OCI-LY3 (cell line): Measurements from ENCODE around the gene BICD1.

Source experiments
- H2AFZ ChIP-seq: fragments of 200-600, 300-600 bp; shearing (Covaris generic); 2 replicates; pipeline ENCODE4 v1.6.0; 2014; ENCODE audit warnings: antibody characterized with exemption, low read depth, low read length
- H3K27ac ChIP-seq: fragments of 200-600, 300-600 bp; sonication (generic); 2 replicates; pipeline ENCODE4 v1.5.1; 2014; ENCODE audit warnings: mild to moderate bottlenecking, low read length, moderate library complexity, mixed read lengths
- H3K27me3 ChIP-seq: fragments of 200-600, 300-600 bp; sonication (generic); 2 replicates; pipeline ENCODE4 v1.6.1; 2014; ENCODE audit warnings: low read depth, low read length, mixed read lengths
- H3K36me3 ChIP-seq: fragments of 200-600, 300-600 bp; sonication (generic); replicated peaks from 2 replicates; pipeline ENCODE3; 2014; ENCODE audit warnings: low read depth, low read length, mixed read lengths
- H3K4me1 ChIP-seq: fragments of 300-600, 200-600 bp; sonication (generic); 2 replicates; pipeline ENCODE4 v1.6.1; 2014; ENCODE audit warnings: low read length, mixed read lengths
- H3K4me2 ChIP-seq: fragments of 200-600, 300-600 bp; sonication (generic); 2 replicates; pipeline ENCODE4 v1.6.1; 2014; ENCODE audit warnings: low read length, mixed read lengths
- H3K4me3 ChIP-seq: fragments of 300-600, 200-600 bp; sonication (generic); 2 replicates; pipeline ENCODE4 v1.5.1; 2014; ENCODE audit warnings: antibody characterized with exemption, mild to moderate bottlenecking, low read length, moderate library complexity
- H3K79me2 ChIP-seq: fragments of 300-600, 200-600 bp; shearing (Covaris generic); 2 replicates; pipeline ENCODE4 v1.6.1; 2014; ENCODE audit warnings: mild to moderate bottlenecking, low read length, mixed read lengths
- H3K9ac ChIP-seq: fragments of 300-600, 200-600 bp; shearing (Covaris generic); 2 replicates; pipeline ENCODE4 v1.6.0; 2014; ENCODE audit warnings: mild to moderate bottlenecking, low read length, moderate library complexity
- H3K9me3 ChIP-seq: fragments of 200-600, 300-600 bp; shearing (Covaris generic); 2 replicates; pipeline ENCODE4 v1.6.1; 2014; ENCODE audit warnings: low read length, mixed read lengths; ENCODE audit not compliant: insufficient read depth
- H4K20me1 ChIP-seq: fragments of 200-600, 300-600 bp; sonication (generic); 2 replicates; pipeline ENCODE4 v1.6.1; 2016; ENCODE audit warnings: low read length, mixed read lengths; ENCODE audit not compliant: insufficient read depth
- EZH2phosphoT487 ChIP-seq: fragments of 200-600 bp; shearing (Covaris generic); IDR thresholded peaks from 2 replicates; pipeline ENCODE4 v1.6.1; 2018; ENCODE audit warnings: antibody characterized with exemption, mixed run types, low read depth
- TF ChIP-seq, protein P1 (sequence below): fragments of 200-600, 300-600 bp; sonication (generic); IDR thresholded peaks from 2 replicates; pipeline ENCODE4 v1.5.1; 2014; ENCODE audit warnings: antibody characterized with exemption, low read length, low read depth

The BICD1 gene

DNA sequence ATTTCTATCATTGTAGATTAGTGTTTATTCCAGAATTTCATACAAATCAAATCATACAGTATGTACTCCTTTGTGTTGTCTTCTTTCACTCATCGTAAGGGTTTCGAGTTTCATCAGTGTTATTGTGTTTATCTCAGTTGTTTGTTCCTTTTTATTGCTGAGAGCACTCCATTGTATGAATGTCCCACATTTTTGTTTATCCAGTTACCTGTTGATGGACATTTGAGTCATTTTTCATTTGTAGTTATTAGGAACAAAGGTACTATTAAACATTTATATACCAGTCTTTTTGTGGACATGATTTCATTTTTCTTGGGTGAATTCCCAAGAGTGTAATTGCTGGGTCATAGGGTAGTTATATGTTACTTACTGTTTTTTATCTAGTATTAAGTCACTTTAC lies 70.0 kb downstream of the BICD1 start:
- no peaks in the 10 kb centered on the region for H3K9me3 ChIP-seq
- H3K36me3 ChIP-seq: no peaks in the 10 kb centered on the region
- no peak overlapping the region for H3K9ac ChIP-seq
- H3K4me1 ChIP-seq: no peaks in the 10 kb centered on the region
- no peak for TF ChIP-seq EZH2phosphoT487
- TF ChIP-seq, protein P1, sequence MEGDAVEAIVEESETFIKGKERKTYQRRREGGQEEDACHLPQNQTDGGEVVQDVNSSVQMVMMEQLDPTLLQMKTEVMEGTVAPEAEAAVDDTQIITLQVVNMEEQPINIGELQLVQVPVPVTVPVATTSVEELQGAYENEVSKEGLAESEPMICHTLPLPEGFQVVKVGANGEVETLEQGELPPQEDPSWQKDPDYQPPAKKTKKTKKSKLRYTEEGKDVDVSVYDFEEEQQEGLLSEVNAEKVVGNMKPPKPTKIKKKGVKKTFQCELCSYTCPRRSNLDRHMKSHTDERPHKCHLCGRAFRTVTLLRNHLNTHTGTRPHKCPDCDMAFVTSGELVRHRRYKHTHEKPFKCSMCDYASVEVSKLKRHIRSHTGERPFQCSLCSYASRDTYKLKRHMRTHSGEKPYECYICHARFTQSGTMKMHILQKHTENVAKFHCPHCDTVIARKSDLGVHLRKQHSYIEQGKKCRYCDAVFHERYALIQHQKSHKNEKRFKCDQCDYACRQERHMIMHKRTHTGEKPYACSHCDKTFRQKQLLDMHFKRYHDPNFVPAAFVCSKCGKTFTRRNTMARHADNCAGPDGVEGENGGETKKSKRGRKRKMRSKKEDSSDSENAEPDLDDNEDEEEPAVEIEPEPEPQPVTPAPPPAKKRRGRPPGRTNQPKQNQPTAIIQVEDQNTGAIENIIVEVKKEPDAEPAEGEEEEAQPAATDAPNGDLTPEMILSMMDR: no peak
- H3K27me3 ChIP-seq: no peaks in the 10 kb centered on the region
- H3K4me3 ChIP-seq: no peak overlapping the region
- H3K79me2 ChIP-seq: no peaks in the 10 kb centered on the region
- no peak overlapping the region for H3K4me2 ChIP-seq
- no peak overlapping the region for H3K27ac ChIP-seq
- no peaks in the 10 kb centered on the region for H4K20me1 ChIP-seq
- no peak overlapping the region for H2AFZ ChIP-seq

DNA sequence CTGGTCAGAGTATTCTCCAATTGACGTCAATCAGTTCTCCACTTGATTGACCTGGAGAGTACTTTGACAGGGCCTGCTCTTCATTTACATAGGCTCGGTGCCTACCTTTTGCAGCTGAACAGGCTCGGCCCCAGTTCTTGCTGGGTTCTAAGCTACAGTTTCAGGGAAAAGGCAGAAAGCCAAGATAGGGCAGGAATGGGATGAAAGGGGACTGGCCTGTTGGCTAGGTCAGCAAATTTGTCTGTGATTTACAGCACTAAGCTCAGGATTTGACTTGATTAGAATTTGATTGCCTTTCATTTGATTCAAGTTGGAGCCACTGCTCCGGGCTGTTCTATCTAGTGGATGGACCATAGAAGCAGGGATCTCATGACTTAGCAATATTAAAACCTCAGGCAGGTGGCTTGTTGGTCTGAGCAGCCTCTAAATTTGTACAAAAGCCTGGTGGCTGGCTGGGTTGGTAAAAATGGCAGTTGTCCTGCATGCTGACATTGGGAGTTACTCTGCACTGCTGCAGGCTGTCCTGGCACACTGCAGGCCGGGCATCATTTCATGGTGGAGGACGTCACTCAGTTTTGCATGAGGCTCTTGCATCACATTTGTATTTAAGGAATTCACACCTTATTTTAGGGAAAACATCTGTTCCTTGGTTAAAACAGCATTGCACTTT lies 71.8 kb downstream of the BICD1 start:
- H2AFZ ChIP-seq: no peak overlapping the region
- H4K20me1 ChIP-seq: no peaks in the 10 kb centered on the region
- H3K36me3 ChIP-seq: no peaks in the 10 kb centered on the region
- no peak overlapping the region for H3K27ac ChIP-seq
- no peak overlapping the region for H3K4me3 ChIP-seq
- no peaks in the 10 kb centered on the region for H3K27me3 ChIP-seq
- H3K9me3 ChIP-seq: no peaks in the 10 kb centered on the region
- H3K4me1 ChIP-seq: no peaks in the 10 kb centered on the region
- no peak overlapping the region for H3K4me2 ChIP-seq
- TF ChIP-seq, protein P1: no peak
- no peak for TF ChIP-seq EZH2phosphoT487
- no peaks in the 10 kb centered on the region for H3K79me2 ChIP-seq
- no peak overlapping the region for H3K9ac ChIP-seq

DNA sequence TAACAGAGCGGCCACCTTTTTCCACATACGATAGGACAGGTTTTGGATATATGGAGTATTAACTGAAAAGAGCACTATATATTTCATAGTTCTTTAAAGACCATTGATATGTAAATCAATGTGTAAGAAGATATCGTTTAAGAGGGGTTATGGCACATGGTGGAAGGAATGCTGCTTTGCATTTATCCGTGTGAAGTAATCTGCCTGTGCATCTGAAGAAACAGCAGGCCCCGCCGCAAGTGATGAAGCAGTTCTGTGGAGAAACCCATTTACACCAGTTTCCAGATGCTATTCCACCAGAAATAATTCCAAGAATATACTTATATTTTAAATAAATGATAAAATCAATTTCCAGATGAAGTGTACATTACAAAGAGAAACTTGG lies 72.4 kb downstream of the BICD1 start:
- H3K4me1 ChIP-seq: no peaks in the 10 kb centered on the region
- no peak overlapping the region for H3K27ac ChIP-seq
- no peak overlapping the region for H3K4me2 ChIP-seq
- no peaks in the 10 kb centered on the region for H3K79me2 ChIP-seq
- TF ChIP-seq EZH2phosphoT487: no peak
- TF ChIP-seq, protein P1: no peak
- no peak overlapping the region for H3K9ac ChIP-seq
- H3K4me3 ChIP-seq: no peak overlapping the region
- no peaks in the 10 kb centered on the region for H4K20me1 ChIP-seq
- no peak overlapping the region for H2AFZ ChIP-seq
- no peaks in the 10 kb centered on the region for H3K27me3 ChIP-seq
- no peaks in the 10 kb centered on the region for H3K36me3 ChIP-seq
- no peaks in the 10 kb centered on the region for H3K9me3 ChIP-seq

DNA sequence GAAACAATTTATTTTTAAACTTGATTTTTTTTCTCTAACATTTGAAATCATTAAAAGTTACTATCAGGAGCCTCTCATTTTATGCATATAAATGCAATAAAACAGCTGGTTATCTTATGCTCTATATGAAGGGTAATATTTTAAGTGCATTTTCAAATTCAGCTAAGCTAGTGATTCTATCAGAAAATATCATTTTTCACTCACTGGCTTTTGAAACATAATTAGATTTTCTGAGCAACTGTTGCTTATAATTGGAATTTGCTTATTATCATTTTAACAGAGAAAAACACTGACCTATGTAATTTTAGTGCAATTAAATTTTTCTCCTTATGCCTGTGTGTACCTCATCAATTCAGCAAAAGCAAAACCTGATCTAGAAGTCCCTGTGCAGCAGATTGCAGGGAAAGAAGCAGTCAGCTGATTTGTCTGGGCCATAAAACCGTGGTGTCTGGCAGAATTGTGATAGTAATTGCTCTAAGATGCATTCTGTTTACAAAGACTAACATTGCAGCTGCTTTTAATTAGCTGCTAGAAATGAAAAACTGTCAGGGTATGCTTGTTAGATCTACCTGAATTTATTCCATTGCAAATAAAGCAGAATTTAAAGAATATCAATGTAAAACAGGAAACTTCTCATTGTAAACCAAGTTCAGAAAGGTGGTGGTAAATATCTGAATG lies 75.0 kb downstream of the BICD1 start:
- no peaks in the 10 kb centered on the region for H3K9me3 ChIP-seq
- TF ChIP-seq, protein P1: no peak
- TF ChIP-seq EZH2phosphoT487: no peak
- no peaks in the 10 kb centered on the region for H3K27me3 ChIP-seq
- no peaks in the 10 kb centered on the region for H3K36me3 ChIP-seq
- no peak overlapping the region for H3K27ac ChIP-seq
- no peak overlapping the region for H2AFZ ChIP-seq
- H3K79me2 ChIP-seq: no peaks in the 10 kb centered on the region
- H3K4me2 ChIP-seq: no peak overlapping the region
- no peak overlapping the region for H3K9ac ChIP-seq
- H3K4me3 ChIP-seq: no peak overlapping the region
- H4K20me1 ChIP-seq: no peaks in the 10 kb centered on the region
- no peaks in the 10 kb centered on the region for H3K4me1 ChIP-seq
